HL-60 (cell line): ENCODE data around the gene ALDH1L1.

ENCODE experiments used
- DNase-seq, 2 experiments: peaks; one replicate each; pipeline ENCODE4 v3.0.0-alpha.2; 2010 to 2020; ENCODE audit warnings: low read depth in 1 of 2, low spot score in 1 of 2
- H3K27ac ChIP-seq: fragments of 250-450 bp; sonication (Bioruptor Pico); replicated peaks from 2 replicates; pipeline ENCODE4 v1.5.1; 2020; ENCODE audit warnings: mild to moderate bottlenecking, moderate library complexity
- H3K27me3 ChIP-seq: fragments of 250-450 bp; sonication (Bioruptor Pico); 2 replicates; pipeline ENCODE4 v1.5.1; 2021; ENCODE audit warnings: mild to moderate bottlenecking, moderate library complexity; ENCODE audit not compliant: insufficient read depth, poor library complexity, severe bottlenecking
- H3K4me3 ChIP-seq: replicated peaks from 2 replicates; pipeline ENCODE4 v1.5.1; 2011; ENCODE audit warnings: mild to moderate bottlenecking, control low read depth, low read length; ENCODE audit not compliant: insufficient read depth
- CTCF ChIP-seq: IDR thresholded peaks from one replicate; pipeline ENCODE4 v1.5.1; 2011; ENCODE audit warnings: low read length, control low read depth, inconsistent platforms; ENCODE audit not compliant: insufficient read depth
- GABPA ChIP-seq: IDR thresholded peaks from 2 replicates; pipeline ENCODE4 v1.6.1; 2012; ENCODE audit warnings: low read depth
- POLR2AphosphoS5 ChIP-seq: IDR thresholded peaks from 2 replicates; pipeline ENCODE4 v1.6.1; 2012; ENCODE audit warnings: low read depth
- REST ChIP-seq: IDR thresholded peaks from 2 replicates; pipeline ENCODE4 v1.6.1; 2012; ENCODE audit warnings: low read depth; ENCODE audit not compliant: insufficient replicate concordance
- SPI1 ChIP-seq: IDR thresholded peaks from 2 replicates; pipeline ENCODE4 v1.6.1; 2012; ENCODE audit warnings: low read depth, mild to moderate bottlenecking, borderline replicate concordance

The ALDH1L1 gene

GRCh38 chr3:126134219-126134975 is 46.0 kb downstream of the ALDH1L1 start:
- Histone ChIP-seq H3K27ac (no peak overlapping the region), H3K4me3 (no peak overlapping the region), H3K27me3 (no peaks in the 10 kb centered on the region)
- TF ChIP-seq GABPA = no peak
- peak; percentile 21 for TF ChIP-seq CTCF
- DNase-seq = peak; percentile 38 to 52

DNA sequence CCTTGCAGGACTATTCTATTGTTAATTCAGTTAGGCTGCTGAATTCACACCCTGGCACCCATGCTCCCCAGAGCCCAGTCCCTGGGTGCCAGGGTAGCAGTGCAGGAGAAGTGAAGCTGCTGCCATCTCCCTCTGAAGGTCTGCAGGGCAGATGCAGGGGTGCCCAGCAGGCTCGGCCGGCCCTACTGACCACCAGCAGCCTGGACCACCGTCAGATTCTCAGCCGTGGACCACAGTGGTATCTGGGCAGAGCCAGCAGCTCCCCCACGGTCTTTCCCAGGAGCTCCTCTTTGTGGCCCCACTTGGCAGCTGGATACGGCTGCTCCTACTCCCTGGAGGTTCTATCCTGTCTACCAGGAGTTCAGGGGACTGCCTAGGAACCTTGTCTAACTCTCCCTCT is 46.8 kb downstream of the ALDH1L1 start:
- H3K4me3 ChIP-seq = no peak overlapping the region
- no peak overlapping the region for H3K27ac ChIP-seq
- TF ChIP-seq CTCF = no peak
- no peak for TF ChIP-seq REST
- TF ChIP-seq POLR2AphosphoS5 = no peak
- no peak for TF ChIP-seq GABPA
- no peak for TF ChIP-seq SPI1
- no peaks in the 10 kb centered on the region for H3K27me3 ChIP-seq
- no peak for DNase-seq

- TF ChIP-seq REST (no peak), POLR2AphosphoS5 (no peak), SPI1 (no peak), GABPA (no peak), CTCF (no peak)
- no peak for DNase-seq
- Histone ChIP-seq H3K4me3 (no peak overlapping the region), H3K27me3 (no peaks in the 10 kb centered on the region), H3K27ac (no peak overlapping the region)
Measured at GRCh38 chr3:126132751-126133511, 47.5 kb downstream of the ALDH1L1 start.
